Chondrocyte (in vitro differentiated cells): ENCODE measurements around the gene CELA2B. TPM values are rescaled to one million over a fixed set of nuclear protein-coding genes. Genes with fewer than 3 reads are reported as not detected.
"Not testable (repeated sequence)": the region's sequence is repeated elsewhere in the genome, so short reads cannot be mapped to it uniquely, and the experiment has no call there.

ENCODE experiments used
- DNase-seq: peaks from one replicate; pipeline ENCODE4 v3.0.0; 2021; ENCODE audit warnings: mixed read lengths, low spot score
- H3K27ac Mint-ChIP-seq: one replicate; pipeline ENCODE4 v1.8.0; 2021; ENCODE audit warnings: mild to moderate bottlenecking, moderate library complexity, mixed read lengths; ENCODE audit not compliant: unreplicated experiment
- H3K27me3 Mint-ChIP-seq: 2 replicates; pipeline ENCODE4 v1.8.0; 2021; ENCODE audit warnings: low read depth, mixed read lengths
- H3K36me3 Mint-ChIP-seq: 2 replicates; pipeline ENCODE4 v1.8.0; 2021; ENCODE audit warnings: low read depth, mixed read lengths
- H3K4me1 Mint-ChIP-seq: 2 replicates; pipeline ENCODE4 v1.8.0; 2021; ENCODE audit warnings: low read depth, mild to moderate bottlenecking, mixed read lengths
- H3K4me3 Mint-ChIP-seq: one replicate; pipeline ENCODE4 v1.8.0; 2021; ENCODE audit warnings: mild to moderate bottlenecking, moderate library complexity, mixed read lengths; ENCODE audit not compliant: unreplicated experiment
- H3K9me3 Mint-ChIP-seq: 2 replicates; pipeline ENCODE4 v1.8.0; 2021; ENCODE audit warnings: low read depth, mixed read lengths
- total RNA-seq: library from RNA; stranded (reverse); gene quantifications from 3 replicates; pipeline ENCODE4 v1.2.1, GENCODE V29; 2021
- TF ChIP-seq, protein P1 (sequence below): fragments of 200-600 bp; sonication (generic); IDR thresholded peaks from 2 replicates; pipeline ENCODE4 v1.5.0; 2021; ENCODE audit warnings: antibody characterized with exemption, mild to moderate bottlenecking, moderate library complexity

CELA2B gene
- total RNA-seq, 1 donor from 2014 or later, result not detected

DNA sequence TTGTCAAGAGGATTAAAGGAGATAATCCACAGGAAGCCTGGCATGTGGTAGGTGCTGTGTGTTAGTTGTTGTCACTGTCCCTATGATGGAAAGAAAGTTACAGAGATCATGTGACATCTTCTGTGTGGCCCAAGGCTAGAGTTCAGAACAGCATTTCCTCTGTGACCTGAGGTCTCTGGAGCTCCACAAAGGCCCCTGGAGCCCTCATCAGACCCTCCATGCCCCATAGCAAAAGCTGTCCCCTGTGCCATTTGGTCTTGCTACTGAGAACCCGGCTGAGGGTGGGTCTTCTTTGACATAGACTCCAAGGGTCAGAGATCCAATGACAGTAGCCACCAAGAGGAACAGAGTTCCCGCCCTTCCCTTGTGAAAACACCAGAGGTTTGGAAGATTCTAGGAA, 8.1 kb downstream of the CELA2B start:
- H3K9me3 Mint-ChIP-seq, result no peaks in the 10 kb centered on the region
- no peak overlapping the region for H3K4me3 Mint-ChIP-seq
- TF ChIP-seq, protein P1, sequence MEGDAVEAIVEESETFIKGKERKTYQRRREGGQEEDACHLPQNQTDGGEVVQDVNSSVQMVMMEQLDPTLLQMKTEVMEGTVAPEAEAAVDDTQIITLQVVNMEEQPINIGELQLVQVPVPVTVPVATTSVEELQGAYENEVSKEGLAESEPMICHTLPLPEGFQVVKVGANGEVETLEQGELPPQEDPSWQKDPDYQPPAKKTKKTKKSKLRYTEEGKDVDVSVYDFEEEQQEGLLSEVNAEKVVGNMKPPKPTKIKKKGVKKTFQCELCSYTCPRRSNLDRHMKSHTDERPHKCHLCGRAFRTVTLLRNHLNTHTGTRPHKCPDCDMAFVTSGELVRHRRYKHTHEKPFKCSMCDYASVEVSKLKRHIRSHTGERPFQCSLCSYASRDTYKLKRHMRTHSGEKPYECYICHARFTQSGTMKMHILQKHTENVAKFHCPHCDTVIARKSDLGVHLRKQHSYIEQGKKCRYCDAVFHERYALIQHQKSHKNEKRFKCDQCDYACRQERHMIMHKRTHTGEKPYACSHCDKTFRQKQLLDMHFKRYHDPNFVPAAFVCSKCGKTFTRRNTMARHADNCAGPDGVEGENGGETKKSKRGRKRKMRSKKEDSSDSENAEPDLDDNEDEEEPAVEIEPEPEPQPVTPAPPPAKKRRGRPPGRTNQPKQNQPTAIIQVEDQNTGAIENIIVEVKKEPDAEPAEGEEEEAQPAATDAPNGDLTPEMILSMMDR, result no peak
- DNase-seq, result no peak
- H3K36me3 Mint-ChIP-seq, result peaks cover 3% of the 10 kb centered on the region
- no peaks in the 10 kb centered on the region for H3K4me1 Mint-ChIP-seq
- no peak overlapping the region for H3K27ac Mint-ChIP-seq
- no peaks in the 10 kb centered on the region for H3K27me3 Mint-ChIP-seq

DNA sequence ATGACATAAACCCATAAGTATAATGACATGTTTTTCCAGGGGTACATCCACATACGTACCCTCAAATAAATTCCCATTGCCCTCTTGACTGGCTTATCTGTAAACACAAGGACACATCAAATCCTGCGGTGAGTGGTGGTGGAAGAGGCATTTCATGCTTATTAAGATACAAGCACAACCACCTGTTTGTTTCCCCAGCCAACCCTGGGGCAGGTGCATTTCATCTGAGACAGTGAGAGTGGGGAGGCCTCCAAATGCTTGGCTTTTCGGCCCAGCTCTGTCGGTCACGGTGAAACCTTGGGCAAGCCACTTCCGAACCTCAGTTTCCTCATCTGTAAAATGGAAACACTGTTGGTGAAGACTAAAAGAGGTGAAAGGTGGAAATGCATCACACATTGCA, 8.5 kb downstream of the CELA2B start:
- not testable (repeated sequence) for H3K36me3 Mint-ChIP-seq, H3K9me3 Mint-ChIP-seq, DNase-seq

DNA sequence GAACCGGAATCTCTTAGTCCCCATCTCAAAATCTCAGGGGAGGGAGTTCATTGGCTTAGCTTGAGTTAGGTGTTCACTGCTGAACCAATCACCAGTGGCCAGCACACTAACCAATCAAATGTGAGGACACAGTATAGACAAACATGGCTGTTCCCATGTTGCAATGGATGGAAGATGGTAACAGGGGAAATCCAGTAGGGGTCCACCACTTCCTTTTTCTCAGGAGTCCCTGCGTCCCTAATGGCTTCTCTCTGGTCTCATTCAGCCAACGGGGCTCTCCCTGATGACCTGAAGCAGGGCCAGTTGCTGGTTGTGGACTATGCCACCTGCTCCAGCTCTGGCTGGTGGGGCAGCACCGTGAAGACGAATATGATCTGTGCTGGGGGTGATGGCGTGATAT, 9.7 kb downstream of the CELA2B start:
- Mint-ChIP-seq H3K36me3 (peaks cover 10% of the 10 kb centered on the region), H3K27ac (no peak overlapping the region), H3K4me3 (no peak overlapping the region), H3K9me3 (peaks cover 5% of the 10 kb centered on the region), H3K27me3 (no peaks in the 10 kb centered on the region), H3K4me1 (no peaks in the 10 kb centered on the region)
- DNase-seq, result no peak
- TF ChIP-seq, protein P1, result no peak

More for the DNA sequence above, 8.5 kb downstream of the CELA2B start:
- not testable (repeated sequence) for H3K4me3 Mint-ChIP-seq, H3K27me3 Mint-ChIP-seq, H3K4me1 Mint-ChIP-seq, H3K27ac Mint-ChIP-seq

DNA sequence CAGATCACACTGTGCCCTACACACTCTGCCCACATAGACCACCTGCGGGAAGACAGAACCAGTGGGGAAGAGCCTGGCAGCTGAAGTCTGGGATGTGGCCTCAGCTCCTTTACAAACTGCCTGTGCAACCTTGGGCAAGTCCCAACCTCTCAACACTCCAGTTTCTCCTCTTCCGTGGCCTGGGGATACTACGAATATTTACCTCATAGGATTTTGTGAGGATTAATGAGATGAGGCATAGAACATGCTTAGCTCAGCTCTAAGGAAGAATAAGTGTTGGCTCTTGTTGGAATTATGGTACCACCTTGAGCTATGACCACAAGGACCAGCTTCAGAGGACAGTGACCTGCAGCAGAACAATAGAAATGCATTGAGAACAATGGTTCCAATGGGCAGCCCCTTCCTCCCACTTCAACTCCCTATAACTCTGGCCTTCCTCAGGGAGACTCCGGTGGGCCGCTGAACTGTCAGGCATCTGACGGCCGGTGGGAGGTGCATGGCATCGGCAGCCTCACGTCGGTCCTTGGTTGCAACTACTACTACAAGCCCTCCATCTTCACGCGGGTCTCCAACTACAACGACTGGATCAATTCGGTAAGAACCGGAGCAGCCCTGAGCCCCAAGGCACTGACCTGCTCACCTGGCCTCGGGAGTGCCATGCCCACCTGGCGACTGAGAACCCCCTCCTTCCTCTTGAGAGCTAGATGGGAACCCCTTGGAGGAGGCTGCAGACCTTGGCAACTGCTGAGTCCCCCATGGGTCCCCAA, 11.1 kb downstream of the CELA2B start:
- not testable (repeated sequence) for H3K27ac Mint-ChIP-seq, H3K27me3 Mint-ChIP-seq, H3K4me3 Mint-ChIP-seq, DNase-seq, H3K9me3 Mint-ChIP-seq, H3K4me1 Mint-ChIP-seq
- peaks cover 13% of the 10 kb centered on the region for H3K36me3 Mint-ChIP-seq

DNA sequence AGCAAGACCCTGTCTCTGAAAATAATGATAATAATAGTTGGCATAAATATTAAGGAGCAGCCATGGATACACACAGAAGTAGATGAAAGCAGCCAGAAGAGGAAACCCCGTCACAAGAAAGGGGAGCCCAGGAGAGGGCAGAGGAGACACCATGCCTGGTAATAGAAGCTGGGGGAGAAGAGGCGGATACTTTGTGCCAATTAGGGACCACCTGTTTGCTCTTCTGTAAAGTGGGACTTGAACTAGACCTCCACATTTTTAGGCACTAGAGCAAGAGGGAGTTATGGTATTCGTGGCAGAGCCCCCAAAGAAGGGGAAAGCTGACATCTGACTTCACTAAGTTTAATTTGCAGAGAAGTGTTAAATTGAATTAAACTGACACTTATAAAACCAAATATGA, 12.5 kb downstream of the CELA2B start:
- peaks cover 5% of the 10 kb centered on the region for H3K9me3 Mint-ChIP-seq
- H3K4me1 Mint-ChIP-seq, result no peaks in the 10 kb centered on the region
- peaks cover 13% of the 10 kb centered on the region for H3K36me3 Mint-ChIP-seq
- H3K27me3 Mint-ChIP-seq, result no peaks in the 10 kb centered on the region
- H3K4me3 Mint-ChIP-seq, result no peak overlapping the region
- DNase-seq, result no peak
- H3K27ac Mint-ChIP-seq, result no peak overlapping the region
- TF ChIP-seq, protein P1, result no peak

DNA sequence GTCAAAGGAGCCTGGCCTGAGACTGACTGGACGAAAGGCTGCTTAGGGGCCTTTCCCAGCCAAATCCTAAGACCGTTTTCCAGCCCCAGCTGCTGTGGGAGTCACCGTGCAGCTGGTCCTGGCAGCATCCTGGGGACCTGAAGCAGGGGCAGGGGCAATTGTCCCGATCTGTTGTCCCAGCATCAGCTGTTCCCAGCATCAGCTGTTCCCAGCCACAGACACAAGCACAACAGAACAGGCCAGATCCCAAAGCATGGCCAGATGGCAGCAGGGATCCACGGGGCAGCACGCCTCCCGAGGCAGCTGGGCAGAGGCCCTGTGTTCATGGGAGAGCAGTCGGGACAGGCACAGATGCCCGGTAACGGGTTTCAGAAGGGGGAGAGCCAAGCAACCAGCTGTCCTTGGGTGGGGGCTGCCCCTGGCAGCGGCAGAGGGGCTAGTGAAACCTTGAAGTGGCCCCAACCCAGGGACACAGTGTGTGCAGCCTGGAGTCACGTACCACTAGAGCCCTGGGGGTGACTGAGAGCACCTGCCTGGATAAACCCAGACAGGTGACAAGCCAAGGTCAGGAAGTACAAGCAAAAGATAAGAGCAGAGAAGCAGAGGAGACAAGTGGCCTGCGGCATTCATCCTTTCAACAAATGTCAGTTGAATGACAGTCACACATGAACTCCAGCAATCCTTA, 13.3 kb downstream of the CELA2B start:
- Mint-ChIP-seq H3K4me1 (no peaks in the 10 kb centered on the region), H3K36me3 (peaks cover 15% of the 10 kb centered on the region), H3K27ac (no peak overlapping the region), H3K27me3 (no peaks in the 10 kb centered on the region), H3K4me3 (no peak overlapping the region), H3K9me3 (peaks cover 5% of the 10 kb centered on the region)
- DNase-seq, result no peak
- TF ChIP-seq, protein P1, result no peak

DNA sequence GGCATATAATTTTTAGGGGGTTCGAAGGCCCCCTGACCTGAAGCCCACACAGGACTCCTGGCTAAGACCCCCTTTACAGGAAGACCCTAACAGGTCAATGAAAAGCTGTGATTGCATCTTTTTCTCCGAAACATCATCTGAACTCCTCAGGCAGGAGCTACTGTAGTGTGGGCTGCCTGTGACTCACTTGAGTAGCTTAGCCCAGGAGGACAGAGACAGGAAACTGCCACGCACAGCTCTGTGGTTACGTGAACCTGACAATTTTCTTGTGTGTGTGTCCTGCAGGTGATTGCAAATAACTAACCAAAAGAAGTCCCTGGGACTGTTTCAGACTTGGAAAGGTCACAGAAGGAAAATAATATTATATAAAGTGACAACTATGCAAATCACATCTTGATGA, 15.1 kb downstream of the CELA2B start:
- not testable (repeated sequence) for H3K9me3 Mint-ChIP-seq, DNase-seq, H3K27ac Mint-ChIP-seq, H3K4me1 Mint-ChIP-seq, H3K4me3 Mint-ChIP-seq, H3K27me3 Mint-ChIP-seq
- peaks cover 23% of the 10 kb centered on the region for H3K36me3 Mint-ChIP-seq
